Osteoblast (primary cell): ENCODE measurements around the gene ATXN7L2. TPM values are rescaled to one million over a fixed set of nuclear protein-coding genes. Genes with fewer than 3 reads are reported as not detected.
A peak's percentile ranks its signal among the peaks of the same experiment; 100 is the strongest.

ENCODE experiments used
- DNase-seq: peaks from one replicate; pipeline ENCODE4 v3.0.0; 2011; ENCODE audit warnings: low spot score, mixed read lengths; ENCODE audit not compliant: insufficient read length; ENCODE audit errors: missing footprints
- H2AFZ ChIP-seq: 2 replicates; pipeline ENCODE4 v1.6.0; 2011; ENCODE audit warnings: mild to moderate bottlenecking, low read length
- H3K27ac ChIP-seq: 2 replicates; pipeline ENCODE4 v1.5.1; 2011; ENCODE audit warnings: mild to moderate bottlenecking, low read depth, low read length, moderate library complexity
- H3K27me3 ChIP-seq: 2 replicates; pipeline ENCODE4 v1.6.0; 2012; ENCODE audit warnings: mild to moderate bottlenecking, control low read depth, inconsistent platforms, low read length, moderate library complexity; ENCODE audit not compliant: insufficient read depth
- H3K36me3 ChIP-seq: 2 replicates; pipeline ENCODE4 v1.5.1; 2011; ENCODE audit warnings: mild to moderate bottlenecking, low read length, control low read depth, moderate library complexity; ENCODE audit not compliant: insufficient read depth
- H3K4me1 ChIP-seq: 2 replicates; pipeline ENCODE4 v1.5.1; 2011; ENCODE audit warnings: mild to moderate bottlenecking, low read length, control low read depth, moderate library complexity; ENCODE audit not compliant: insufficient read depth
- H3K4me2 ChIP-seq: 2 replicates; pipeline ENCODE4 v1.6.0; 2011; ENCODE audit warnings: mild to moderate bottlenecking, low read length; ENCODE audit not compliant: insufficient read depth
- H3K4me3 ChIP-seq: fragments of 200-600 bp; sonication (generic); 3 replicates; pipeline ENCODE4 v1.5.1; 2012; ENCODE audit warnings: mild to moderate bottlenecking, low read length, inconsistent platforms; ENCODE audit not compliant: insufficient read depth
- H3K79me2 ChIP-seq: 2 replicates; pipeline ENCODE4 v1.6.0; 2012; ENCODE audit warnings: mild to moderate bottlenecking, low read length, control low read depth, inconsistent platforms; ENCODE audit not compliant: insufficient read depth
- H3K9me3 ChIP-seq: 2 replicates; pipeline ENCODE4 v1.5.1; 2011; ENCODE audit warnings: low read depth, low read length, control low read depth
- H4K20me1 ChIP-seq: 2 replicates; pipeline ENCODE4 v1.6.0; 2012; ENCODE audit warnings: mild to moderate bottlenecking, low read length, control low read depth; ENCODE audit not compliant: insufficient read depth
- CTCF ChIP-seq: IDR thresholded peaks from 2 replicates; pipeline ENCODE4 v1.5.1; 2011; ENCODE audit warnings: mild to moderate bottlenecking, low read depth, low read length, moderate library complexity; ENCODE audit errors: extremely low read depth
- total RNA-seq: library from RNA; depleted of rRNA; stranded (reverse); fragments of >200 nt; gene quantifications from 2 replicates; pipeline ENCODE4 v1.2.3, GENCODE V29; 2012

Gene ATXN7L2
- total RNA-seq, 1 donor = 1.8 TPM

GRCh38 chr1:109484519-109484975 lies 842 bp downstream of the ATXN7L2 start:
- H2AFZ ChIP-seq = peak overlapping the region; percentile 99
- peaks cover 20% of the 10 kb centered on the region for H3K27me3 ChIP-seq
- H3K36me3 ChIP-seq = peaks cover 5% of the 10 kb centered on the region
- H3K9me3 ChIP-seq = no peaks in the 10 kb centered on the region
- no peaks in the 10 kb centered on the region for H4K20me1 ChIP-seq
- H3K4me2 ChIP-seq = peak overlapping the region; percentile 82
- H3K27ac ChIP-seq = peak overlapping the region; percentile 3
- peaks cover 7% of the 10 kb centered on the region for H3K79me2 ChIP-seq
- H3K4me1 ChIP-seq = peaks cover 14% of the 10 kb centered on the region
- H3K4me3 ChIP-seq = peak overlapping the region; percentile 93
- no peak for TF ChIP-seq CTCF
- DNase-seq = peak; percentile 65

- Histone ChIP-seq H3K27ac (peak overlapping the region; percentile 3), H3K4me3 (peak overlapping the region; percentile 93), H3K4me1 (peaks cover 14% of the 10 kb centered on the region), H3K4me2 (peak overlapping the region; percentile 82), H3K9me3 (no peaks in the 10 kb centered on the region), H3K36me3 (peaks cover 5% of the 10 kb centered on the region), H2AFZ (peak overlapping the region; percentile 99), H3K79me2 (peaks cover 7% of the 10 kb centered on the region), H4K20me1 (no peaks in the 10 kb centered on the region), H3K27me3 (peaks cover 20% of the 10 kb centered on the region)
- no peak for DNase-seq
- no peak for TF ChIP-seq CTCF
Measured at GRCh38 chr1:109485001-109485400, 1.3 kb downstream of the ATXN7L2 start.

GRCh38 chr1:109487261-109487660 lies 3.6 kb downstream of the ATXN7L2 start:
- DNase-seq = peak; percentile 64
- Histone ChIP-seq H3K79me2 (peaks cover 7% of the 10 kb centered on the region), H3K4me1 (peaks cover 14% of the 10 kb centered on the region), H3K4me3 (no peak overlapping the region), H3K9me3 (no peaks in the 10 kb centered on the region), H3K27me3 (peaks cover 6% of the 10 kb centered on the region), H4K20me1 (no peaks in the 10 kb centered on the region), H3K27ac (no peak overlapping the region), H3K4me2 (no peak overlapping the region), H2AFZ (no peak overlapping the region), H3K36me3 (peaks cover 10% of the 10 kb centered on the region)
- TF ChIP-seq CTCF = no peak

- peak; percentile 69 for DNase-seq
- Histone ChIP-seq H3K27me3 (no peaks in the 10 kb centered on the region), H3K36me3 (peaks cover 10% of the 10 kb centered on the region), H3K27ac (no peak overlapping the region), H3K4me3 (no peak overlapping the region), H3K79me2 (peaks cover 7% of the 10 kb centered on the region), H3K4me1 (peaks cover 16% of the 10 kb centered on the region), H3K9me3 (no peaks in the 10 kb centered on the region), H4K20me1 (no peaks in the 10 kb centered on the region), H3K4me2 (no peak overlapping the region), H2AFZ (no peak overlapping the region)
- TF ChIP-seq CTCF = no peak
Measured at GRCh38 chr1:109488201-109488600, 4.5 kb downstream of the ATXN7L2 start.
